ENCODE data around the gene TP53AIP1. TPM values are rescaled to one million over a fixed set of nuclear protein-coding genes. Genes with fewer than 3 reads are reported as not detected.

Gene TP53AIP1
- total and polyA plus RNA-seq, 10 of the 15 experiments (the other 5 are each of a cell fraction or from before 2014, with no cell fraction given), result 0.01 TPM; not detected in 9

GRCh38 chr11:128942817-128943427, at the start of gene TP53AIP1 (continued):
- TF ChIP-seq, protein P1, sequence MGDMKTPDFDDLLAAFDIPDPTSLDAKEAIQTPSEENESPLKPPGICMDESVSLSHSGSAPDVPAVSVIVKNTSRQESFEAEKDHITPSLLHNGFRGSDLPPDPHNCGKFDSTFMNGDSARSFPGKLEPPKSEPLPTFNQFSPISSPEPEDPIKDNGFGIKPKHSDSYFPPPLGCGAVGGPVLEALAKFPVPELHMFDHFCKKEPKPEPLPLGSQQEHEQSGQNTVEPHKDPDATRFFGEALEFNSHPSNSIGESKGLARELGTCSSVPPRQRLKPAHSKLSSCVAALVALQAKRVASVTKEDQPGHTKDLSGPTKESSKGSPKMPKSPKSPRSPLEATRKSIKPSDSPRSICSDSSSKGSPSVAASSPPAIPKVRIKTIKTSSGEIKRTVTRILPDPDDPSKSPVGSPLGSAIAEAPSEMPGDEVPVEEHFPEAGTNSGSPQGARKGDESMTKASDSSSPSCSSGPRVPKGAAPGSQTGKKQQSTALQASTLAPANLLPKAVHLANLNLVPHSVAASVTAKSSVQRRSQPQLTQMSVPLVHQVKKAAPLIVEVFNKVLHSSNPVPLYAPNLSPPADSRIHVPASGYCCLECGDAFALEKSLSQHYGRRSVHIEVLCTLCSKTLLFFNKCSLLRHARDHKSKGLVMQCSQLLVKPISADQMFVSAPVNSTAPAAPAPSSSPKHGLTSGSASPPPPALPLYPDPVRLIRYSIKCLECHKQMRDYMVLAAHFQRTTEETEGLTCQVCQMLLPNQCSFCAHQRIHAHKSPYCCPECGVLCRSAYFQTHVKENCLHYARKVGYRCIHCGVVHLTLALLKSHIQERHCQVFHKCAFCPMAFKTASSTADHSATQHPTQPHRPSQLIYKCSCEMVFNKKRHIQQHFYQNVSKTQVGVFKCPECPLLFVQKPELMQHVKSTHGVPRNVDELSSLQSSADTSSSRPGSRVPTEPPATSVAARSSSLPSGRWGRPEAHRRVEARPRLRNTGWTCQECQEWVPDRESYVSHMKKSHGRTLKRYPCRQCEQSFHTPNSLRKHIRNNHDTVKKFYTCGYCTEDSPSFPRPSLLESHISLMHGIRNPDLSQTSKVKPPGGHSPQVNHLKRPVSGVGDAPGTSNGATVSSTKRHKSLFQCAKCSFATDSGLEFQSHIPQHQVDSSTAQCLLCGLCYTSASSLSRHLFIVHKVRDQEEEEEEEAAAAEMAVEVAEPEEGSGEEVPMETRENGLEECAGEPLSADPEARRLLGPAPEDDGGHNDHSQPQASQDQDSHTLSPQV (IDR thresholded peaks at IDR 0.05), result no peak
- TF ChIP-seq RBBP5 (conservative IDR thresholded peaks at IDR 0.05), result no peak
- TF ChIP-seq POLR2AphosphoS5 (IDR thresholded peaks at IDR 0.05; ENCODE audit: low read length), result no peak
- no peak for TF ChIP-seq IKZF1 (conservative IDR thresholded peaks at IDR 0.05)
- no peak for TF ChIP-seq NFXL1 (IDR thresholded peaks at IDR 0.05; ENCODE audit: borderline replicate concordance)
- no peak for TF ChIP-seq NR2C1 (IDR thresholded peaks at IDR 0.05)
- TF ChIP-seq SUPT20H (IDR thresholded peaks at IDR 0.05; ENCODE audit: borderline replicate concordance, control insufficient read depth, low read depth, low read length), result no peak
- TF ChIP-seq BRCA1 (IDR thresholded peaks at IDR 0.05; ENCODE audit: low read depth, low read length), result no peak

All from GM12878 (cell line).